Hematopoietic multipotent progenitor cell treated with erythropoietin and hydrocortisone succinate and interleukin-3 and kit ligand, for 15 days (in vitro differentiated cells): ENCODE results near the gene CHCT1.

Experiments used
- DNase-seq: peaks from one replicate; pipeline ENCODE4 v3.0.0-alpha.2; 2015; ENCODE audit warnings: low spot score

Gene CHCT1

DNA sequence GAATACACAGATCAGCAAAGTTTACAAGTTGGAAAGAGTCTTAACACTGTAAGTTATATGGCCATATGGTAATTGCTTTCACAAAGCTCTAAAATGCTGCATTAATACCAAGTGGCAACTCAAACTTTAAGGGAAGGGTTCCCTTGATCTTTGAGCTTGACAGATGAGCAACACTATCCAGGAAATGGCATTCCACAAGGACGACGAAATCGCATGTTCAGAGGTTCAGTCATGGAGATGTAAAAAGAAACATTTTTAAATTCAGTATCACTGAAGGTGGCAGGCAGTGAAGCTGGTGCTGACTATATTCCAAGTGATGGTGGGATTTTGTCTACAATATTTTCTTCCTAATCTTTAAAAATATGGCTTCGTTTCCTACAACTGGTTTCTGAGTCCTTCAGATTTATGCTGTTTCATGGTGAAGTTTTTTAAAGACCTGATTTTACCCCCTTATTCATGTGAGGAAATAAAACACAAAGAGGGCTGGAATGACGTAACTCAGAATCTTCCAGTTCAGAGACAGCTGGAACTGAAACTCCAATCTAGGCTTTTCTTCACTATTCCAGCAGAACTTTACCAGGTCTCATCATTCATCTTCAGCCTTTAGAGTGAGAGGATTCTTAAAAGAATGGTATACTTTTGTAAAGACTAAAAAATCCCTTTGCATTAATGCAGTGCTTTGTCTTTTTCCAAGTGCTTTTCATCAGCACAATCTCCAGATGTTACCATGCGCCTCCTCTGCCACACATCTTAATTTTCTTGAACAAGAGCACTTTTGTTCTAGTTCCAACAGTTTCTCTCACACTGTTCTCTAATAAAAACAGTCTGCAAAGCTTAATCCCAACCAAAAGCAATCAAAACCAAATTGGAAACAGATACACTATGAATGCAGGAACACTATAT lies 20.2 kb downstream of the CHCT1 start:
- DNase-seq = no peak

DNA sequence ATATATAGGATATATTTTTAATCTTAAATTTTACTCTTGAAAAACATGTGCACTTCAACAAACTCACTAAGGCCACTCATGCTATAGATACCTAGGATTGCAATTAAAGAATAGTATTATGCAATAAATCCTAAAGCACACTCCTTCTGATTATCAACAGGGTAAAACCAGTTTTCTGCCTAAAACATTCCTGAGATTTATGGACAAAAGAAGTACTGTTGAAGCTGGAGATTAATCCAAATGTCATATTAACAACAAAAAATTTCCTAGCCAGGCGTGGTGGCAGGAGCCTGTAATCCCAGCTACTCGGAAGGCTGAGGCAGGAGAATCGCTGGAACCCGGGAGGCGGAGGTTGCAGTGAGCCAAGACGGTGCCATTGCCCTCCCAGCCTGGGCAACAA lies 21.4 kb downstream of the CHCT1 start:
- DNase-seq = no peak

DNA sequence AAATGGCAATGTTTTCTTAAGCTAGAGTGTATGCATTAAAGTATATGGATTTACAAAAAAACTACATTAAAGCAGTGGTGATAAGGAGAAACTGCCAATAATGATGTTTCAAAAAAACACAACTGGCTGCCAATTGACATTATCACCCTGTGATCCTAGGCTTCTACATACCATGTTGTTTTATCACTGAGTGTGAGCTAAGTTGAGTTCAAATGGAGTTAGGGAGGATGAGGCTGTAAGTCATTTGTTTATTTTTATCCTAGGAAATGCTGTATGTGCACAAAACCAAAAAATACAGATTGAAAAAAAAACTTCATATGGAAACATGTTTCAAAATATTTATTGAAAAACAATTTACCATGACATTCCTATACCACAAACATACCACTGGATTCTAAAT lies 22.9 kb downstream of the CHCT1 start:
- DNase-seq = no peak

DNA sequence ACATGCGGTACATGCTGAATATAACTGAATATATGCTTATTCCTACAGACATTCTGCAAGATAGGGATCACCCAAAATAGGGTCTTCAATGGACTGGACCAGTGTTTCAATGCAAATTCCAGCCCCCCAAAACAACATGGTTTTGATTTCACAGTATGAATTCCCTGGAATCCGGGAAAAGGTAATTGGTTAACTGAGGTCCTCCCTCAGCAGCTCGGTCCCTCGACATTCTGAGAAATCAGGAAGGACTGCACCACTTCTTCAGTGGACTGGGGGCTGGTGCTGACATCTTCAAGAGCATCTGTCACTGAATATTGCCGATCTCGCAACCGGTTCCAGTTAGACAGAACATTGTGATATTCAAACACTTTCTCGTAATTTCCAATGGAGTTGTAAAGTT lies 25.1 kb downstream of the CHCT1 start:
- no peak for DNase-seq

DNA sequence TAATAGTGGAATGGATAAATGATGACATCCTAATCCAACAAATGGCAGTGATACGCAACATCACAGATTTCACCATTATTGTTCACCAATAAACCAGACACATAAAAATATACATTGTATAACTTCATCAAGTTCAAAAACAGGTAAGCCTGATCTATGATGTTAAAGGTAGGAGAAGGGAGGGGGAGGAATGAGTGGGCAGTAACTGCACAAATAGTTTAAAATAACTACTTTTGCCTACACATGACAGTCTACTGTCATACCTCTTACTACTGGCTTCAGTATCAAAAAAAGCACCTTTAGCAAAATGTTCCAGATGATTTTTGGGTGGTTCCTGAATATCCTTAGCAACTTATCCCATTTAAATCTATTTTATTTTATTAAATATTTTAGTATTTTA lies 28.8 kb downstream of the CHCT1 start:
- no peak for DNase-seq

DNA sequence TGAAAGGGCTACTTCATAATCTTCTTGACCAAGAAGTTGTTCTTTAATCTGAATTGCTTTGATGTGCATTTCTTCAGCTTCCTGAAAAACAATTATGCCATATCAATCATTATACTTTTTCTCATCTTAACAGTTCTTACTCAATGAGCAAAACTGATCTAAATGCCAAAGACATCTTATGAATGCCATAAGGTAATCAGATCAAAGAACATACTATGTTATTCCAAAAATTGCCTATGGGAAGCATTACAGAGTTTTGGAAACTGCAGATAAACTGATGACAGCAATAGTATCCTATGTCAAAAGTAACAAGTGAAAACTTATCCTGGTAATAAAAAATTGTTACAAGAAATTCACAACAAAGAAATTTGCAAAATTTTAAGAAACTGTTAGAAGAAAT lies 29.7 kb downstream of the CHCT1 start:
- DNase-seq = no peak

DNA sequence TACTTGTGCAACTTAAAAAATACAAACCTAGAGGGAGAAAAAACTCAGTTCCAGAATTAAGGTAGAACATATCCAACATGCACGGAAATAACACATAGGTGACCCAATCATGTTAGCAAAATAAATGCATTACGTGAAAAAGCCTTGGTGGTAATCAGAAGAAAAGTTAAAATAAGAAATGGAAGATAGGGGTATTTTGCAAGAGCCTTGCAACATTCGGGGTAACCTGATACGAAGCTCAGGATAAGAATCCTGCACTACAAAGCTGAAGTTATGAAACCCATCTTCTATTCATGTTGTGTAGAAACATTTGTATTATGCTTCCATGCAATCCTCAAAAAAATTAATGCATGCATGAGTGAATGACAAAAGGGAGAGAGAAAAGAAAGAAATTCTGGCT lies 33.1 kb downstream of the CHCT1 start:
- DNase-seq = no peak

DNA sequence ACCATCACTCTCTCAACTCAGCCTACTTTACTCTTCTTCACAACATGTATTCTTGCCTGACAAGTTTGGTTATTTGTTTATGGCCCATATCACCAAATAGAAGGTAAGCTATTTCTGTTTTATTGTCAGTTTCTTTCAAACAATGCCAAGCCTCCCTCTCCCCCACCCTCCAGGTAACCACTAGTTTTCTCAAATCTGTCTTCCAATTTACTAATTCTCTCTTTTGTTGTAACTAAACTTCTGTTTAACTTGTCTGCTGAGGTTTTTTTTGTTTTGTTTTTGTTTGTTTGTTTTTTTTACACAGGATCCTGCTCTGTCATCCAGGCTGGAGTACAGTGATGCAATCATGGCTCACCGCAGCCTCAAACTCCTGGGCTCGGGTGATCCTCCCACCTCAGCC lies 34.9 kb downstream of the CHCT1 start:
- DNase-seq = no peak

DNA sequence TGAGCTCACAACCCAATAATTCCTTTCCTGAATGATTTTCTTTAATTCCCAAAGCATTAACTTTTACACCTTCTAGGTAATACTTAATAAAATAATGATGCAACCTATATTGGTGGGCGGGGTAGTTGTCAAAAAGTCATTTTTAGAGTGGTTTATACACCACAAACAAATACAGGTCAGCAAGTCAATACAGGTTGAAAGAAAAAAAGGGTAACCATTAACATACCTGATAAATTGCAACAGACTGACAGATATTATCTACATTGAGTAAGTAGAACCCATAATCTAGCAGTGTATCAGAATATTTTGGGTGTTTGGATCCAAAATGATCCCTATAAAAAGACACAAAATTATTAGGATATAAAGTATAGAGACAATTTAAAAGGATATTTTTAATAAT lies 39.3 kb downstream of the CHCT1 start:
- no peak for DNase-seq

DNA sequence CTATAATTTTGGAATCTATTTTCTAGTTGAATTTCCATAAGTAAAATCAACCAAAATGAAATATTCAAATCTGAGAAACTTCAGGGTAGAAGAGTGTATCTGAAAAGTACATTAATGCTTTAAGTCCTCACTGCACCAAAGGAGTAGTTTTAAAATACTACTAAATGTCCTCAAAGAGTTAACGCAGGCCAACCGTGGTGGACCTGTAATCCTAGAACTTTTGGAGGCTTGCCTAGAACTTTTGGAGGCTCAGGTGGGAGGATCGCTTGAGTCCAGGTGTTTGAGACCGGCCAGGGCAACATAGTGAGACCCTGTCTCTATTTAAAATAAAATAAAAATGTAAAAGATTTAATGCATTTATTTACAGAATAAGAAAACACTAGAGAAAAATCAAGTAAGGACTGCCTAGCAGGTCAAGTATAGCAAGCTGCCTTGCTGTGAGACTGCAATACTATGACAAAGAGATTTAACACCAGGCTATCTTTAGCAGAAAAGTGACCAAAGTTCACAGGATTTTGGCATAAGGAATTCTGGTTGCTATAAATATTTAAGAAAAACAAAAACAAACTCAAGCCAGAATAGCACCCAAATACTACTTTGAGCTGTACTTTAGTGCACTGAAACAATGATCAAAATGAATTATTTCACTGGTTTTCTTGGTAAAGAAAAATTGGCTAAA lies 41.0 kb downstream of the CHCT1 start:
- no peak for DNase-seq

DNA sequence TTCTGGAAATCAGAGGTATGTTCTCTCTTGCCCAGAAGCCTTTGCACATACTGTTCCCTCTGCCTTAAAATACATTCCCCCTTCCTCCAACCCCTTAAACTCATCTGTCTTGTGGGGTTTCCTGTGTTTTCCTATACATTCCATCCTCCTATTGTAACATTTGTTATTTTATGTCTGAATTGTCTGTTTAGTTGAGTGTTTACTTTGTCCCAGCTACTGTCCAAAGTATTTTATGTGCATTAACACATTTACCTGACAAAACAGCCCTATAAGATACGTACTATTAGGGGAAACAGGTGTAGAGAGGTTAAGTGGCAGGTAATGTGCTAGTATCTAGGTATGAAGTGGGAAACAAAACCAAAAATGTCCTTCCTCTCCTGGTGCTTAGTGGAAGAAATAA lies 42.1 kb downstream of the CHCT1 start:
- DNase-seq = no peak

DNA sequence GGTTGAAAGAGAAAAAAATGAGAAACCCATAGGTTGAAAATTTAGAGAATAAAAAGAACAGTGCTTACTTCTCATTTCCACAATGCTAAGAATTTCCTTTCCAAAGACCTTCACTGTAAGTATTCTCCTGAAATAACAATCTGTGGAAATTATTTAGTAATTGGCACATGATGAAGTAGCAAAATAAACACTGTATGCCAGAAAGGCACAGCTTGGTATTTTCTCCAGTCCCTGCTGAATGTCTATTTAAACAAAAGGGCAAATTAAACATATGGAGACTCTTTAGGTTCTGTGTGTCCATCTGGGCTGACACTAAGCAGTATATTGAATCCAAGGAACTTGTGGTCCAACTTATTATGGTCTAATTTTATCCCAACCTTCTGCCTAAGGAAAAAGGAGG lies 46.1 kb downstream of the CHCT1 start:
- no peak for DNase-seq

DNA sequence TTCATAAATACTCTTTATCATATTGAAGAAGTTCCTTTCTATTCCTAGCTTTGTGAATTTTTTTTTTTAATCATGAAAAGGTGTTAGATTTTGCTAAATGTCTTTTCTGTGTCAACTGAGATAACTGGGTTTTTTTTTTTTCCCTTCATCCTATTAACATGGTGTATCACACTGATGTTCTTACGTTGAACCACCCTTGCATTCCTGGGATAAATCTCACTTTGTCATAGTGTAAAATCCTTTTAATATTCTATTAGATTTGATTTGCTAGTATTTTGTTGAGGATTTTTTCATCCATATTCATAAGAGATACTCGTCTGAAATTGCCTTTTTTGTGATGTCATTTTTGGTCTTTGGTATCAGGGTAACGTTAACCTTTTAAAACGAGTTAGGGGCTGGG lies 49.2 kb downstream of the CHCT1 start:
- no peak for DNase-seq

DNA sequence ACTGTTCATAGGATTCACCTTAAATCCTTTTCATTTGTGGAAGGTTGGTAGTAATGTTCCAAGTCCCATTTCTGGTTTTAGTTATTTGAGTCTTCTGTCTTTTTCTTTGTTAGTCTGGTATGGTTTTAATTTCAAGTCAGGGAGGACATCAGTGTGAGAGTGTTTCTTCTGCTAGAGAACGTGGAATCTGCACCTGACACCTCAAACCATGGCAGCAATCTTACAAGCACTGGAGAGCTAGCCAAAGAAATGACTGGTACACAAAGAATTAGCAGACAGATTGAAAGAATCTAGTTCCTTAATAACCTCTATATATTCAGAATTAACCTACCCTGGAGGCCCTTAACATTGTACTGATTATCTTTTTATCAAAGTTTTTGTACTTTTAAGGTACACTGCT lies 50.2 kb downstream of the CHCT1 start:
- DNase-seq = no peak

DNA sequence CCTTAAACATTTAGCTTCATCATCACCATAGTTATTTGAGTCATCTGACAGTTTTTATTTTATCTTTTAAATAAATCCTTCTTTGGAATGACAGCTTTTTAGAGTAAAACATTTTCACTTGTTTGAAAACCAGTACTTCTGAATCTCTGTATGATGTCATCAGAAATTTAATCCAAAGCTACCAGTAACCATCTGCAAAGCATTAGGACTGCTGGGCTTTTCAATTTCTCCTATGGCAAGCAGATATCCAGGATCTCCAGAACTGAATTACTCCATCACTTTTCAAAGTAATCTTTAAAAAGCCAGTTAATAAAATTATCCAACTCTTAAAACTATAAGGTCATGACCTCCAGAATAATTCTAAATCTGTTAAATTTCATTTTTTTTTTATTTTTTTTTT lies 51.5 kb downstream of the CHCT1 start:
- no peak for DNase-seq
